GM21619 (cell line): ENCODE data around the gene FRMD1.

Experiments used
- ATAC-seq: cut with Tn5 transposase; IDR thresholded peaks from one replicate; pipeline ENCODE4 v1.9.1; 2021; ENCODE audit not compliant: unreplicated experiment

The FRMD1 gene

DNA sequence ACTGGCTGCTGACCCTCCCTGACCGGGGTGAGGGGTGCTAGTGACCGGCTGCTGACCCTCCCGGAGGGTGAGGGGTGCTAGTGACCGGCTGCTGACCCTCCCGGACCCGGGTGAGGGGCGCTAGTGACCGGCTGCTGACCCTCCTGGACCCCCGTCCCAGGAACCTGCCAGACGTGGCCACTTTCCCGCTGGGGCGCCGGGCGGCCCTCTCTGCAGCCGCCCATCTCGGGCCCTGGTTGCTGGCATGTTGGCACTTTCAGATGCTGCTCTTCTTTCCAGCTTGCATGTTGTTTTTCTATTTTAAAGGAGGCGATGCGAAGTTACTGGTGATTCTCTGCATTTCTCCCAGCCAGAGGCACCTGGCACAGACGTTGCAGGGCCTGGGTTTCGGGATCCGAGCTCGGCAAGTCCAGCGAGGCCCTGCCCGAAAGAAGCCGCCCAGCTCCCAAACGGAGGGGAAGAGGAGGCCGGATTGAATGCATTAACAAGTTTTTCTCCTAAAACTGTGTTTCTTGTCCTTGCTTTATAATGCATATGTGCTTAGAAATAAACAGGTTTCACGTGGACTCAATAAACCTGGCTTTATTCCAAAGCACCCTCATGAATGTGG, 34.4 kb downstream of the FRMD1 start:
- no peak for ATAC-seq

DNA sequence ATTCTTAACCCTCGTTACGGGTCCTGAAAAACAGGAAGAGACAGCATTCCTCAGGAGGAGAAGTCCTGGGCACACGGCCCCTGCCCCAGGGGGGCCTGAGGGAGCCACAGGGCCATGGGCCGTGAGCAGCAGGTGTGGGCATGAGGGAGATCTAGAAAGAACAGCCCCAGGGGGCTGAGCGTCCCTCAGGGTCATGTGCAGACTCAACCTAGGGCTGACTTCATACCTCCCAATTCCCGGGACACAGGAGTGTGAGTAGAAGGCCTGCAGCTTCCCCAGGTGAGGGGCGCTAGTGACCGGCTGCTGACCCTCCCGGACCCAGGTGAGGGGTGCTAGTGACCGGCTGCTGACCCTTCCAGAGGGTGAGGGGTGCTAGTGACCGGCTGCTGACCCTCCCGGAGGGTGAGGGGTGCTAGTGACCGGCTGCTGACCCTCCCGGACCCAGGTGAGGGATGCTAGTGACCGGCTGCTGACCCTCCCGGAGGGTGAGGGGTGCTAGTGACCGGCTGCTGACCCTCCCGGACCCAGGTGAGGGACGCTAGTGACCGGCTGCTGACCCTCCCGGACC, 35.1 kb downstream of the FRMD1 start:
- ATAC-seq, result no peak

DNA sequence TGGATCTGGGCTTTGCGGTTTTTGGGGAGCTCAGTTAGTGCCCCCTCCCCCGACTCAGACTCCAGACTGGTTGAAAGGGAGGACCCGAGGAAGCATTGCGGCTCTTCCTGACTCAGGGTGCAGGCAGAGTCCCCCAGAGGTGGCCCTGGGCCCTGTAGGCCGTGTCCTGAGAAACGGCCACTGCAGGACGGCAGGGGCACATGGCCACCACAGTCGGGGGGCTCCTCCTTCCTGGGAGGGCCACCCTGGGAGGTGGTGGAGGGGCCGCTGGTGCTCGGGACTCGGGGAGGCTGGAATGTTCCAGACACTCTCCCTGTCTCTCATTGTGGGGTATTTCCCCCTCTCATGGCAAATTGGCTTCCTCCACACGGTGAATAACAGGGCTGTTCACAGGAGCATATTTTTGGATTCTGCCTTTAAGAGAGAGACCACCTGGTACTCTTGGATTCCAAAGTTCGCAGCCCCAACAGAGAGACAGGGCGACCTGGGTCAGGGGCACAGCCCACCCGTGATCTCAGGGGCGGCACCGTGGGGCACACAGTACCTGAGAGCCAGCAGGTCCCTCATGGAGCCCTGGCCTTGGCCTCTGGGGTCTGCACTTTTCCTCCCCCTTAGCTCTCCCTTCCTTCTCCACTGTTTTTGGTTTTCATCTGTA, 35.7 kb downstream of the FRMD1 start:
- ATAC-seq, result no peak

DNA sequence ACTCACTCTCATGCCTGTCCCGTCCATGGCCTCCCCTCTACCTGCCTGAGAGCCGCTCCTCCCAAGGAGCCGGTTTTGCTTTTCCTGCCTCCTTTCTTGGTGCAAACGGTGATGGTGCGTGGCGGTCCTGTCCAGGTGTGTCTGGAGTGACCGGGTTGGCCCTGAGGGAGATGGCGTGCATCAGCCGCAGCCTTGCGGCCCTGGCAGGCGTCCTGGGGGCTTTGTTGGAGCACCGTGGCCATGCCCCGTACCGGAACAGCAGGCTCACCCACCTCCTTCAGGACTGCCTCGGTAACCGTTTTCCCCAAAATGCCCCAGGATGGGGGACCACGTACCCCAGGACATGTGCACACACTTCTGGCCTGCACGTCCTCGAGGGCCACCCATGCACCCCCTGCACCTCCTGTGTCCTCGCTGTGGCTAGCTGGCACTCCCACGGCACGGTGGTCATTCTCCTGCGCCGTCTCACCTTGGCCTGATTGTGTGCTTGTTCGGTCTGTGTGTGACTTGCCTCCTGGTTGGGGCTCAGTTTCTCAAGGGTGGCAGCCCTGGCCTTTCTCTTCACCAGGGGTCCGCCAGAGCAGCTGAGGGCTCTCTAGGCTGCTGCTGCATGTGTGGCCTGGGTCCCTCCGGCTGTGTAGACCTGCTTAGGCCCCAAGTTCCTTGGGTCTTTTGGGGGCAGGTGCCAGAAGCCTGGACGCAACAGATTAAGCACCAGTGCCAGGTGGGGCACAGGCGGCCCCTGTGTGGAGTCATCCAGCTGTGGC, 36.4 kb downstream of the FRMD1 start:
- ATAC-seq, result no peak

DNA sequence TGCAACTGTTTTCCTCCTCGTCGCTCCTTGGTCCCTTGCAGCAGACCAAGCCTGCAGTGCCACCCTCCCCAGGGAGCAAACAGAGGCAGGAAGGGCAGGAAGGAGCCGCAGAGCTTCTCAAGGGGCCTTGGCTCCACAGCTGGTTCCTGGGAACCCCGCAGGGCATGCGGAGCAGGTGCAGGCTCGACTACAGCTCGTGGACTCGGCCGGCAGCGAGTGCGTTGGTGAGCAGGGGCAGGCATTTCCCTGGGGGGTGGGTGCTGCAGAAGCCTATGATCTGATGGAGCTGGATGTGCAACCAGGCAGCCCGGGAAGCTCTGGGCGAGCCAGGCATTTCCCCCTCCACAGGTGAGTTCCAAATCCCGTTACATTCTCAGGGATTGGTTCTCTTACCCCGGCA, 37.1 kb downstream of the FRMD1 start:
- ATAC-seq, result no peak

DNA sequence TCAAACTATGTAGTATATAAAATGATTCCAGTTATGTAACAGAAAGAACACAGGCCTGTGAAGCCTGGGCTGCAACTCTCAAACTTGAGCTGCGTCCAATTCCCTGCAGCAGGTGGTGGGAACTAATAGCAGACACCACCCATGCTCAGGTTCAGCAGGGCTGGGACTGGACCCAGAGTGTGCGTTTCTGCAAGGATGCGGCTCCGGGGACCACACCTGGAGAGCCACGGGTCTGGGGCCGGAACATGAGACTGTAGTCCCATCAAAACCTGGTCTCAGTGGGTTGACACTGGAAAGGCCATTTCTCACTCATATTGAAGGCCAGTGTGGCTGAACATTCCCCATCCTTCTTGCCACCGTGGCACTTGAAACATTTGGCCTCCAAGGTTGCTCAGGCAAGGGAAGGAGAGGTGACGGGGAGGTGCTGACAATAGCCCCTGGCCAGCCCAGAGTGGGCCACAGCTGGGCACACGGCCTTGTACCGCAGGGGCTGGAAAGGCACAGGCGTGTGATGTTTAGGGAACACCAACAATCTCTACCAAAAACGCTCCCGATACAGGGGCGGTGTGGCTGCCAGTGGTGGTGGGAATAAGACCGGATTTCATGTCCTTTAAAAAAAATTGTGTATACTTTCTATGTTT, 38.0 kb downstream of the FRMD1 start:
- ATAC-seq, result no peak

DNA sequence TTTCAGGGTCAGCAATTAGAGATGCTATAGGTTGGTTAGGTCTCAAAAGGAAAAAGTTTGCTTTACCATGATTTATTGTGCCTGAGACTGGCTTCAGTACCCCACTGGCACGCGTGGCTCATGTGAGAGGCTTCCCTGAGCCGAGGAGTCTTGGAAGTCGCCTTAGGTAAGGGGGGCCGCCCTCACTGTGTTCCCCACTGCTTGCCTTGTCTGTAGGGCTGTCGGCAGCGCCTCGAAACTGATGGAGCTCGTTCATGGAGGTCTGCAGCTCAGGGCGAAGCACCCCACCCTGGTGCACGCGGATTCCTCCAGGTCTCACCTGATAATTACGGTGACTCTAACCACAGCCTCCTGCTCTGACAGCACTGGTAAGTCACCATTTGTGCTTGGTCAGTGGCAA, 39.2 kb downstream of the FRMD1 start:
- ATAC-seq, result no peak

DNA sequence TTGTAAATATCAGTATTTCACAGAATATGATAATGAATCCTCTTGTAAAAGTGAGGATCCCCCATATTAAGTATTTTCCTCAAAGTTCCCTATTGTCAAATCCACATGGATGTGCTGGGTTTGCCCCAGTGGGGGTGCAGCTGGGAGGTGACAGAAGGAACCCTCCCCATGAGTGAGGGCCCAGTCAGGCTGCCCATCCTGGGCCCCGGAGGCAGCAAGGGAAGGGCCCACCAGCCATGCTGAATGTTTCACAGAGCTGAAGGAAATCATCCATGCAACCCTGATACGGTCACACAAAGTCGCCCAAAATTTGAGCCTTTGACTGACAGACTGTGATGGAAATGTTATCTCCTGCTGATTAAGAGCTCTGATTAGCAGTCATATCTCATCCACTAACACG, 39.7 kb downstream of the FRMD1 start:
- no peak for ATAC-seq

DNA sequence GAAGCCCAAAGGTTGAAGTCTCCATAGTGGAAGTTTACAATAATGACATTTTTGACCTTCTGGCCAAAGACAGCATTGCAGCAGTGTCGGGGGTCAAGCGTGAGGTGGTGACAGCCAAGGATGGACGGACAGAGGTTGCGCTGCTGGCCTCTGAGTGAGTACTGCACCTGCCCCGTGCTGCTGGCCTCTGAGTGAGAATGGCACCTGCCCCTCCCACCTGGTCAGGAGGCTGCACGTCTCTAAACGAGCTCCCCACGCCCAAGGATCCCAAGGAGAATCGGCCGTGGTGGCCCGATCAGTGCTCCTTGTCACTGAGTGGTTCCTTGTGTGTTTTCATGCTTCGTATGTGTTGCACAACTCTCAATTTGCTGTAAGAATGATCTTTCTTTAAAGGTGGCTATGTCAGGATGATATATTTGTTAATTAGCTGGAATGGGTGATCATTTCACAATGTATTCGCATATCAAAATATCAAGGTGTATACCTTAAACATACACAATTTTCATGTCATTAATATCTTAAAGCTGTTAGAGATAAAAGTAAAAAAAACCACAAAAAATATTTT, 40.4 kb downstream of the FRMD1 start:
- ATAC-seq, result no peak

DNA sequence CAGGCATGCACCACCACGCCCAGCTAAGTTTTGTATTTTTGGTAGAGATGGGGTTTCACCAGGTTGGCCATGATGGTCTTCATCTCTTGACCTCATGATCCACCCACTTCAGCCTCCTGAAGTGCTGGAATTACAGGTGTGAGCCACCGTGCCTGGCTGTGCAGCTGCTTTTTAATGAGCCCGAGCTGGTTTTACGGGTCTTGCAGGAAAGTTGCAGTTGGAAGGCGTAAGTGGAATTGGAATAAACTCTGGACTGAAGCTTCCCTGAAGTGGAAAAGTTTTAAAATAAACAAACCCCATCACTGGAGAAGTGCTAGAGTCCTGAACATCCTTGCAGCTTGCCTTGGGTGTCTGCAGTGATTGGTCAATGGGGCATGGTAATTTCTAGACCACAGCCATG, 41.2 kb downstream of the FRMD1 start:
- ATAC-seq, result no peak

DNA sequence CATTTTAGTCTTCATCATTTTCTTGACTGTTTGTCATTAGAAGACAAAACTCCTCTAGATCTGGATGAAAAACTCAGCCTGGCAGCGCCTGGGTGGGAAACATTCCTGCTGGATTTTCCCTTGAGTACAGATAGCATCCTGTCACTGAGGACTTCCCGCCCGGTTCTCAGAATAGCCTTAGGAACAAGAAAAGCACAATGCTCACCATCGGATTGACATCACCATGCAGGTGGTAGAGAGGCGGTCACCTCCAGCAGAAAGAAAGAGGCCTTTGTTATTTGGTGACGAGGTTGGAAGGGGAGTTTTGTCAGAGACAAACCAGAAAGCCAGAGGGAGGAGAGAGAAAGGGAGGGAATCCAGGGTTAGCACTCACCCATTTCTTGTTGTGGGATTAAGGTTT, 41.8 kb downstream of the FRMD1 start:
- no peak for ATAC-seq

DNA sequence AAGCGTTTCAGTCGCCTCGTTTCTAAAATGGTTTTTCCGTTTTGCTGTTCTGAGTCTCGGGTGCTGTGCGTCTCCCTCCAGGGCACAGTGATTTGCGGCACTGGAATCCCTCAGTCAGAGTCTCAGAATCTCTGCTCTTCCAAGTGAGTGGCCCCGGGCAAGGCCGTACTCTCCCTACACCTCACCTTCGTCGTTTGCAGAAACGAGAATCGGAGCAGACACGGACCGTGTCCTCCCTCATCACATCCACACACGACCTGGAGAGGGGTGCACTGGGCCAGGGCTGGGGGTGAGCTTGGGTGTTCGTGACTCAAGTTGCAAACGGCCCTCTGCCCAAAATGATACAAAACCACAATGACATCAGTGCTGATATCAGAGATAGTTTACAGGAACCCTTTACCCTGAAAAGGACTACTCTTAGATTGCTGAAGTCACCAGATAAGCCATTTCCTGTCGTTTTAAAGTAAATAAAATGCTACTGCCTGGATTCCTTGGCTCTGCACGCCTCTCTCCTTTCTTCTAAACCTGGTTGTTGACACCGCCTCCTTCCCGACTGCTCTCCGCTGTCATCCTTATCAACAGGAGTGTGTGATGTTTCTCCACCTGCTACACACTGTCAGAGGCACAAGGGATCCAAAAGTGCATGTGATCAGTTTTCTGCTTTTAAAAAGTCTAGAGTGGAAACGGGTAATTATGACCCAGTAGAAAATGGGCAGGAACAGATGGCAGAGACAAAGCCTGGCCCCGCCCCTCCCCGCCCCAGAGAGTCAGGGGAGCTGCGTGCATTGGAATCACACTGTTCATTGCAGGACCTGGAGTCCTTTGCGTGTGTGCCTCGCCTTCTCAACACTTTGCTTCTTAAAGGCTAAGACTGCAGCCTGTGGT, 43.1 kb downstream of the FRMD1 start:
- ATAC-seq, result no peak

DNA sequence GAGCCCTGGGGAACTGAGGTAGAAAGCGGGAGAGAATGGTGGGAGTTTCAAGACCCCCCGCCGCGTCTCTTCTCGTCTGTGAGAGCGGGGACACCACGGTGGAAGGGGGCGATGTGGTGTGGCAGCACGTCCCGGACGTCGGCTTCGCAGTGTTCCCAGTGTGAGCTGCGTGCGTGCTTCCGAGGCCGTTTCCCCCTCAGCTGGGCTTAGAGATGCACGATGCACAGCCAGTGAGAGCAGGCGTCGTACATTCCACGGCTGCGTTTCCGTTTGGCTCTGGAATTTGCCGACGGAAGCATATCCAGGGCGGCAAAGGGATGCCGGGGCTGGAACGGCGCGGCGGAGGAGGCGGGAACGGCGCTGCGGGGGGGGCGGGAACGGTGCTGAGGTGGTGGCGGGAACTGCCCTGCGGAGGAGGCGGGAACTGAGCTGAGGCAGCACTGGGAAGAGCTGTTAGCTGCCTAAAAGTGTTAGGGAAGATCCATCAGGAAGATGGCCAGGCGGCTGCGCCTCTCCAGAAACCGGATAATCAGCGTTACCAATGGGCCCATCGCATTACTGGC, 43.8 kb downstream of the FRMD1 start:
- no peak for ATAC-seq

DNA sequence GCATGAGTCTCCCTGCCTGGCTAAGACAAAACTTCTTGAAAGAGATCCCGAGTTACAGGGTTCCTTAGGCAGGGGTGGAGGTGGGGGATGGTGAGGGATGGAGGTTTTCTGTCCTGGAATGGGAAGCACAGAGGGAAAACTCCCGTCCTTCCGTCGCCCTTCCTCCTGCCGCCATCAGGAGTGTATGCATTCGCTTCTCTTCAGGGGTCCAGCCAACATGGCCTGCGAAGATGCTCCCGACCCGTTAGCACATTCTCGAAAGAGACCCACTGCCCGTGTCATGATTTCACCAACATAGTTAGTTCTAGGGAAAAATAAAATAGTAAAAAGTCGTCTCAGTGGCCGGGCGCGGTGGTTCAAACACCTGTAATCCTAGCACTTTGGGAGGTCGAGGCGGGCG, 44.5 kb downstream of the FRMD1 start:
- no peak for ATAC-seq

DNA sequence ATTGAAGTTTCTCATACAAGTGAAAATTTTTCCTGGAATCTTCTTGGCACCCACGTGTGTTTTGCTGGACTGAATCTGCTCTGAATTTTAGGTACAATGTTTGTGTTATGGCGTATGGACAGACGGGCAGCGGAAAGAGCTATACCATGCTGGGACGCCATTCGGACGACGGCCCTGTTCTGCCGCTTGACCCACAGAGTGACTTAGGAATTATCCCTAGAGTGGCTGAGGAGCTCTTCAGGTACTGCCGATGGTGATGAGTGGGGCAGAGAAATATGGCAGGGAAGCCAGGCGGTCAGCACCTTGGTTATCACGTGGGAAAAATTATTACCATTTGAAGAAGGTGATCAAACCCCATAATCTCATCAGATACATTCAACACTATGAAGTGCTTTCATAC, 45.2 kb downstream of the FRMD1 start:
- ATAC-seq, result no peak

DNA sequence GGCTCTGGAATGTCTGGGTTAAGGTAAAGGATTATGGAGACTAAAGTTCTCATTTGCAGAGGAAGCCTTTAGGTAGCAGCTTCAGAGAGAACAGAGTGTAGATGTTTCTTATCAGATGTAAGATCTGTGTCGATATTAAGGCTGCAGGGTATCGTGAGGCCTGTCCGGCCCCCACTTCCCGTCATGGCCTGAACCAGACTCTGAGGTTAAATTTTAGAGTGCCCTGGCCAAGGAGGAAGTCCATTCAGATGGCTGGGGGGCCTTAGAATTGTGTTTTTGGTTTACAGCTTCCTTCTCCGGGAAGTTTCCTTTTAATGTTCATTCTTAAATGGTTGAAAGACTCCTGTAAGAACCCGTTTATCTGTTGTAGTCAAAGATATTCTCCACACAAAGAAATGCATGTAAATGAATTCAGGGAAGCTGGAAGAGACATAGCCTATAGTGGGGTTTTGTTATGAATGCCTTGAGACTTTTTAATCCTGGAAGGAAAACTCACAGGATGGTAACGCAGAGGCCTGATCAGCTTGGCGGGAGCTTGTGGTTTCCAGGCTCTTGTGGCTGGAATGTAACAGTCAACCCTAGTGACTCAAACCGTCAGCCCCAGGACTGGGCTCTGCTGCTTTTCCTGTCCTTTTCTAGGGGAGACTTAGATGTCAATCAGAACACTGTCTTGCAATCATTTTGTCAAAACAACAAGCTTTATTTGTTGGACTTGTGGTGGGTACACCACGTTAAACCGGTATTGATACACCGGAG, 46.8 kb downstream of the FRMD1 start:
- no peak for ATAC-seq

DNA sequence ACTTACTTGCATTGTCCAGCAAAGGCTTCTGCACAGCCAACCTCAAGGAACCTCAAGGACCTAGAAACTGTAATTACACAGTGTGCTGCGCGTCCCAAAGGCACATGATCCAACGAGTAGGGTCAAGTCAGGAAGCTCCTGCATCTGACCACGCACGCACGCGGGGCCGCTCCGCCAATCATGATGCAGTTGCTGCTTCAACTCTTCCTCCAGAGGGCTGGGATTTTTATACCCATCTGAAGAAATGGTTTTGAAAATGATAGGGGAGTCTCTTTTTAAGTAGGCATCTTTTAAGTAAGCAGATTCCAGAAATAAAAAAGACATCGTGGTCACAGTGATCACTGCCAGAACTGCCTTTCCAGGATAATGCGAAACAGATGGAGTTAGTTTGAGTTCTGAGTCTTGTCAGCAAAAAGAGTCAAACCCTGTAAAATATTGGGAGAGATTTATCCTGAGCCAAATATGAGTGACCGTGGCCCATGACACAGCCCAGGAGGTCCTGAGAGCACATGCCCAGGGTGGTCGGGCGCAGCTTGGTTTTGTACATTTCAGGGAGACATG, 47.5 kb downstream of the FRMD1 start:
- ATAC-seq, result no peak

DNA sequence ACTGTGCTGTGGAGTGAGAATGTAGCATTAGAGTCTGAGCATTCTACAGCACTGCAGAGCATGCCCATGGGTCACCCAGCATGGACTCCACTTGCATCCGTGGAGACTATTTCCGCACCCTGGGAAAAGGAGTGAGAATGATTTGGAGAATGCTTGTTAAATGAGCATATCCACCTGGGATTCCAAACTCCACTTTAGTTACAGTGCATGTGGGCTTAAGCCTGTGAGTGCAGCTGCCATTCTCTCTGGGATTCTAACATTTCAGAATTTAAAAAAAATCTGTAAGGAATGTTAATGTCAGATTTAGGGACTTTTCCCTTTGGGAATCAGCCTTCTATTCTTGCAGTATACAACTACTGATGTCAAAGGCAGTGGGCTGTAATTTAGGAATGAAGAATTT, 48.1 kb downstream of the FRMD1 start:
- no peak for ATAC-seq

DNA sequence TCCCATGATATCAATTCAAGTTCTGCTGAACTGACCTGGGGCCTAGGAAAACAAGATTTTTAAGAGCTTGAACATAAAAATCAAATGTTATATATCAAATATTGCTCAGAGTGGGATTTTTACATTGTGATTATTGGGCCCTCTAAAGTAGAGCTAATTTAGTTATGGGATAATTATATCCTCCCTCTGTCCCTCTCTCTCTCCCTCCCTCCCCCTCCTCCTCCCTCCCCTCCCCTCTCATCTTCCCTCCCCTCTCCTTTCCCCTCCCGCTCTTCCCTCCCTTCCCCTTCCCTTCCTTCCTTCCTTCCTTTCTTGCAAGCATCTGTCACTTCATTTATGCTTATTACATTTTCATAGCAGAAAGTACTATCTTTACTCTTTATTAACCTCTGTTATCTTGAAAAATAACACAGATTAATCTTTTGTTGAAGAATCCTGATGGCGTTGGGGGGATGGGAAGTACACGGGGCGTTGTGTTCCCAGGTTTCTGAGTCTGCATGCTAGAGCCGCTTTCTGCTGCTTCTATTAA, 48.7 kb downstream of the FRMD1 start:
- ATAC-seq, result no peak
